IMR-90 (cell line): ENCODE data around the gene KLK13. TPM values are rescaled to one million over a fixed set of nuclear protein-coding genes. Genes with fewer than 3 reads are reported as not detected.

ENCODE experiments used
- ATAC-seq: fragments of 200-7000 bp; cut with Tn5 transposase; 2 replicates; pipeline ENCODE4 v1.9.1; 2020; ENCODE audit warnings: low read depth, mild to moderate bottlenecking, moderate library complexity
- BruUV-seq: library from RNA; stranded (reverse); fragments of 400-500 nt; replicated peaks from 2 replicates; lab custom pipeline; 2021; lab: Mats Ljungman, UMichigan
- CTCF ChIA-PET: fragments of 300-600 bp; formaldehyde crosslinking; extraction: SDS; loops from one replicate; lab custom pipeline; 2021; ENCODE audit warnings: antibody characterized with exemption; lab: Yijun Ruan, JAX
- POLR2A ChIA-PET: fragments of 300-600 bp; sonication (Branson Sonifier 250); formaldehyde crosslinking; loops from one replicate; lab custom pipeline; 2022; ENCODE audit warnings: antibody characterized with exemption; ENCODE audit not compliant: unreplicated experiment; lab: Charles Lee
- DNase-seq: peaks from one replicate; pipeline ENCODE4 v3.0.0; 2013
- H2AFZ ChIP-seq: replicated peaks from 2 replicates; pipeline ENCODE3; 2013; ENCODE audit warnings: low read length, mild to moderate bottlenecking; ENCODE audit not compliant: poor library complexity
- H2AK5ac ChIP-seq: 2 replicates; pipeline ENCODE4 v1.6.1; 2013; ENCODE audit warnings: low read depth, low read length, inconsistent platforms
- H2AK9ac ChIP-seq: replicated peaks from 2 replicates; pipeline ENCODE3; 2013; ENCODE audit warnings: mild to moderate bottlenecking, low read depth, low read length, moderate library complexity; ENCODE audit not compliant: poor library complexity
- H2BK120ac ChIP-seq: 2 replicates; pipeline ENCODE4 v1.6.1; 2013; ENCODE audit warnings: low read depth, low read length, inconsistent platforms
- H2BK15ac ChIP-seq: 3 replicates; pipeline ENCODE4 v1.6.1; 2013; ENCODE audit warnings: low read depth, low read length, inconsistent platforms
- H2BK20ac ChIP-seq: 2 replicates; pipeline ENCODE4 v1.6.1; 2013; ENCODE audit warnings: low read depth, mild to moderate bottlenecking, inconsistent platforms, low read length, moderate library complexity
- H2BK5ac ChIP-seq: 2 replicates; pipeline ENCODE4 v1.6.1; 2013; ENCODE audit warnings: mild to moderate bottlenecking, low read depth, low read length, inconsistent platforms; ENCODE audit not compliant: poor library complexity, severe bottlenecking
- H3K14ac ChIP-seq: replicated peaks from 2 replicates; pipeline ENCODE4 v1.6.1; 2013; ENCODE audit warnings: low read depth, low read length, inconsistent platforms
- H3K18ac ChIP-seq: 2 replicates; pipeline ENCODE4 v1.6.1; 2013; ENCODE audit warnings: low read depth, low read length, control low read depth
- H3K23ac ChIP-seq: 2 replicates; pipeline ENCODE4 v1.6.1; 2013; ENCODE audit warnings: low read depth, low read length, inconsistent platforms
- H3K27ac ChIP-seq: 2 replicates; pipeline ENCODE4 v1.5.1; 2013; ENCODE audit warnings: mild to moderate bottlenecking, control low read depth, low read length; ENCODE audit not compliant: insufficient read depth
- H3K27me3 ChIP-seq: 2 replicates; pipeline ENCODE4 v1.6.1; 2013; ENCODE audit warnings: low read length; ENCODE audit not compliant: control insufficient read depth, insufficient read depth
- H3K36me3 ChIP-seq: 2 replicates; pipeline ENCODE4 v1.6.1; 2013; ENCODE audit warnings: low read length, mixed read lengths; ENCODE audit not compliant: control insufficient read depth, insufficient read depth
- H3K4ac ChIP-seq: 2 replicates; pipeline ENCODE4 v1.6.1; 2013; ENCODE audit warnings: low read depth, low read length, inconsistent platforms
- H3K4me1 ChIP-seq: 2 replicates; pipeline ENCODE4 v1.6.1; 2013; ENCODE audit warnings: low read length, mixed read lengths; ENCODE audit not compliant: control insufficient read depth, insufficient read depth
- H3K4me2 ChIP-seq: 2 replicates; pipeline ENCODE4 v1.6.1; 2013; ENCODE audit warnings: low read depth, mild to moderate bottlenecking, control low read depth, low read length, moderate library complexity
- H3K4me3 ChIP-seq: 2 replicates; pipeline ENCODE4 v1.5.1; 2013; ENCODE audit warnings: low read depth, mild to moderate bottlenecking, control low read depth, low read length, moderate library complexity; ENCODE audit not compliant: insufficient read depth
- H3K56ac ChIP-seq: 2 replicates; pipeline ENCODE4 v1.6.1; 2013; ENCODE audit warnings: low read length, inconsistent platforms; ENCODE audit not compliant: insufficient read depth; ENCODE audit errors: extremely low read depth
- H3K79me1 ChIP-seq, 2 experiments: 2 replicates each; pipeline ENCODE4 v1.6.1; 2013; ENCODE audit warnings: low read length in 2 of 2, inconsistent platforms in 1 of 2, low read depth in 1 of 2
- H3K9ac ChIP-seq: 2 replicates; pipeline ENCODE4 v1.6.1; 2013; ENCODE audit warnings: low read depth, low read length, control low read depth
- H3K9me1 ChIP-seq: 2 replicates; pipeline ENCODE4 v1.6.1; 2013; ENCODE audit warnings: low read length, inconsistent platforms; ENCODE audit not compliant: insufficient read depth
- H3K9me3 ChIP-seq: 2 replicates; pipeline ENCODE4 v1.6.1; 2013; ENCODE audit warnings: low read length; ENCODE audit not compliant: control insufficient read depth, insufficient read depth
- H4K20me1 ChIP-seq: 2 replicates; pipeline ENCODE4 v1.6.1; 2013; ENCODE audit warnings: low read length, inconsistent platforms; ENCODE audit not compliant: insufficient read depth
- H4K5ac ChIP-seq: 2 replicates; pipeline ENCODE4 v1.6.1; 2013; ENCODE audit warnings: mild to moderate bottlenecking, low read depth, low read length, control low read depth
- H4K8ac ChIP-seq, 2 experiments: 2 replicates each; pipeline ENCODE4 v1.6.1; 2013; ENCODE audit warnings: low read depth in 2 of 2, low read length in 2 of 2, control low read depth in 1 of 2, inconsistent platforms in 1 of 2
- H4K91ac ChIP-seq: 2 replicates; pipeline ENCODE4 v1.6.1; 2013; ENCODE audit warnings: low read depth, low read length, inconsistent platforms; ENCODE audit not compliant: insufficient read depth
- BHLHE40 ChIP-seq: fragments of 150-350 bp; IDR thresholded peaks from 2 replicates; pipeline ENCODE4 v1.6.1; 2016; ENCODE audit warnings: mild to moderate bottlenecking, low read depth, low read length
- ELK1 ChIP-seq: fragments of 150-350 bp; IDR thresholded peaks from 2 replicates; pipeline ENCODE4 v1.6.1; 2016; ENCODE audit warnings: low read depth, mild to moderate bottlenecking, low read length, moderate library complexity, borderline replicate concordance
- WGBS, 2 experiments: methylation state at CpG; one replicate each; pipeline versions ENCODE4 v1.1.5 to v1.1.7; 2013; ENCODE audit warnings: missing lambda C conversion rate in 2 of 2; ENCODE audit not compliant: insufficient read length in 1 of 2; ENCODE audit errors: extremely low coverage in 2 of 2; 5-methylcytosine and 5-hydroxymethylcytosine counted together
- dilution Hi-C: fragments of 300-500 bp; cut with HindIII; formaldehyde crosslinking; loops from one replicate; pipeline ENCODE4 v1.14.3; 2018; ENCODE audit warnings: low sequenced_read_pairs; ENCODE audit not compliant: unreplicated experiment
- in situ Hi-C: fragments of 300-500 bp; cut with MboI; formaldehyde crosslinking; loops from 3 replicates; pipeline ENCODE4 v1.14.3; 2019; ENCODE audit warnings: low sequenced_read_pairs, inconsistent platforms, mixed read lengths
- intact Hi-C: fragments of 100-400 bp; cut with micrococcal nuclease; formaldehyde crosslinking; loops from 2 replicates; pipeline ENCODE4 v1.10.0; 2022
- polyA plus RNA-seq, 3 experiments: library from polyadenylated mRNA; depleted of rRNA; stranded (reverse); fragments of >200 nt; gene quantifications; 2 replicates each; pipeline ENCODE4 v1.2.3, GENCODE V29; 2012; ENCODE audit warnings: low replicate concordance in 1 of 3
- total RNA-seq: library from RNA; depleted of rRNA; stranded (reverse); fragments of >200 nt; gene quantifications from 2 replicates; pipeline ENCODE4 v1.2.3, GENCODE V29; 2012

KLK13 gene
- total and polyA plus RNA-seq, 2 of the 4 experiments (the other 2 are of a cell fraction): not detected

DNA sequence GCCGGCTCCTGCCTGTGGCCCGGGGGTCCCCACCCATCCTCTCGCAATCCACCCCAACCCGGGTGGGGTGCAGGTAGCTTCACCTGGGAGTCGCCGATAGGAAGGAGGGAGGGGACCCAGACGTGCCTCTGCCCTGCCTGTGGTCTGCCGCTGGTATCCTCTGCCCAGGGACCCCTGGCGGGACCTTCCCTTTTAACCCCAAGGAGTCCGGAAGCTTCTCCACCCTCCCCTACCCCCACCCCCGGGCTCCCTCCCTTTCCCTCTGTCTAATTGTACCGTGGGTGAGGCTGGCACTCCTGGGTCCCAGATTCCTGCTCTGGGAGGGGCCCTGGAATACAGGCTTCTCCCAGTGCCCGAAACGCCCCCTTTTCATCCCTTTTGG, 45.4 kb downstream of the KLK13 start, which contains the start of gene KLK10:
Gene KLK10, minus strand, starts transcription at position 166 of the 382 bp plus-strand sequence. CDS start 579 bp downstream, outside the sequence.
- no CpG with 5 or more reads among the region's 14 CpGs for WGBS, 2 experiments
- no peak for TF ChIP-seq BHLHE40
- no peak for TF ChIP-seq ELK1
- dilution Hi-C loops: no loop called here
- H2AFZ ChIP-seq: peak within 1 kb of the TSS; percentile 56
- no peak within 1 kb of the TSS for H2AK9ac ChIP-seq
- H2BK15ac ChIP-seq: no peak within 1 kb of the TSS
- in situ Hi-C loops: no loop called here
- no peak within 1 kb of the TSS for H2BK5ac ChIP-seq
- H3K27me3 ChIP-seq: peaks cover 19% of the 10 kb centered on the region
- H3K4me1 ChIP-seq: no peaks in the 10 kb centered on the region
- H3K9me3 ChIP-seq: no peaks in the 10 kb centered on the region; the same call in 1 of the 2 replicates
- ATAC-seq (no peak), DNase-seq (no peak)
- H2BK20ac ChIP-seq: no peak within 1 kb of the TSS
- no peak within 1 kb of the TSS for H4K91ac ChIP-seq
- POLR2A ChIA-PET: no interaction called here
- H3K27ac ChIP-seq: no peak within 1 kb of the TSS
- H3K36me3 ChIP-seq: no peaks in the 10 kb centered on the region
- no peak within 1 kb of the TSS for H3K23ac ChIP-seq
- no peak within 1 kb of the TSS for H4K5ac ChIP-seq
- no peaks in the 10 kb centered on the region for H3K79me1 ChIP-seq
- intact Hi-C loops: loop anchor here (10.0 kb wide), 1 partner anchor 665 kb away; no protein-coding TSS in a partner anchor
- no peak within 1 kb of the TSS for H3K9ac ChIP-seq
- H3K4me3 ChIP-seq: peak within 1 kb of the TSS; percentile 4; the same call in 1 of the 2 replicates
- H3K9me1 ChIP-seq: no peaks in the 10 kb centered on the region
- no peak within 1 kb of the TSS for H3K18ac ChIP-seq
- no peak within 1 kb of the TSS for H3K4ac ChIP-seq
- no peaks in the 10 kb centered on the region for H4K20me1 ChIP-seq
- H4K8ac ChIP-seq: no peak within 1 kb of the TSS
- CTCF ChIA-PET: interaction anchor here (0.5 kb wide), 1 partner anchor 45 kb away, joined by 7 read pairs; no protein-coding TSS in a partner anchor
- H3K56ac ChIP-seq: no peak within 1 kb of the TSS
- no peak within 1 kb of the TSS for H2BK120ac ChIP-seq
- BruUV-seq: no TSS peak
- no peak within 1 kb of the TSS for H2AK5ac ChIP-seq
- H3K14ac ChIP-seq: no peak within 1 kb of the TSS
- H3K4me2 ChIP-seq: peak within 1 kb of the TSS; percentile 40; the same call in 1 of the 2 replicates
